ENCODE results near the gene RAB33A. TPM values are rescaled to one million over a fixed set of nuclear protein-coding genes. Genes with fewer than 3 reads are reported as not detected.
A peak's percentile ranks its signal among the peaks of the same experiment; 100 is the strongest.
"Not testable (repeated sequence)": the region's sequence is repeated elsewhere in the genome, so short reads cannot be mapped to it uniquely, and the experiment has no call there.

The RAB33A gene
- total and polyA plus RNA-seq, 2 donors (not counting 1 experiment from before 2014, with no cell fraction given): 2.8 to 18.3 TPM

DNA sequence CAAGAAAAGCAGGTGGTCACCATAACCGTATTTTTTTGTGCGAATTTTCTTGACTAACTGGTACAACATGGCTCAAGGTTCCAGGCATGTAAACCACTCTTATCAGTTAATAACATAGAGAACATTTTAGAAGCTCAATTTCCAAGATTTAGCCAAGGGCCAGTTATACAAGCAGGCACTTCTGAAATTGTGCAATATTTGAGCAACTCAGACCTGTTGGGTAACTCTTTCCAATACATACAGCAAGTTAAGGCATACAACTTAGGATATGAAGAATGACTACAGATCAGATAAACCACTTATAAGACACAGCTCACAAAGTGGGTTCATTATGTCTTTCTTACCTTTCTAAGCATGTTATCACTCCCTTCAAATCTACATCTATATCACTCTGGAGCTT, 53.0 kb downstream of the RAB33A start:
- Histone ChIP-seq H3K4me2 (ENCODE audit: extremely low read depth, insufficient read depth, low read length) (no peak overlapping the region), H3K9me3 (ENCODE audit: control insufficient read depth, insufficient read depth, low read depth, low read length) (no peaks in the 10 kb centered on the region), H3K9ac (ENCODE audit: insufficient read depth, low read length) (no peak overlapping the region), H3K79me2 (ENCODE audit: control insufficient read depth, insufficient read depth, low read length) (no peaks in the 10 kb centered on the region), H2AFZ (ENCODE audit: low read length) (no peak overlapping the region), H3K4me1 (ENCODE audit: control insufficient read depth, extremely low read depth, insufficient read depth, low read length) (no peaks in the 10 kb centered on the region), H3K27me3 (ENCODE audit: control insufficient read depth, insufficient read depth, low read length) (no peaks in the 10 kb centered on the region), H3K4me3 (replicated peaks in 1 of 4; ENCODE audit: control extremely low read depth in 1 of 4, insufficient read depth in 1 of 4, low read depth in 3 of 4, low read length in 4 of 4) (no peak overlapping the region), H3K27ac (ENCODE audit: insufficient read depth, low read length) (no peak overlapping the region), H4K20me1 (ENCODE audit: control insufficient read depth, extremely low read depth, insufficient read depth, low read length) (no peaks in the 10 kb centered on the region), H3K36me3 (ENCODE audit: control insufficient read depth, insufficient read depth, low read length) (no peaks in the 10 kb centered on the region)
- peak in 1 of 2 donors; percentile 24 for DNase-seq (ENCODE audit: low read depth in 2 of 2)
- TF ChIP-seq, protein P1, sequence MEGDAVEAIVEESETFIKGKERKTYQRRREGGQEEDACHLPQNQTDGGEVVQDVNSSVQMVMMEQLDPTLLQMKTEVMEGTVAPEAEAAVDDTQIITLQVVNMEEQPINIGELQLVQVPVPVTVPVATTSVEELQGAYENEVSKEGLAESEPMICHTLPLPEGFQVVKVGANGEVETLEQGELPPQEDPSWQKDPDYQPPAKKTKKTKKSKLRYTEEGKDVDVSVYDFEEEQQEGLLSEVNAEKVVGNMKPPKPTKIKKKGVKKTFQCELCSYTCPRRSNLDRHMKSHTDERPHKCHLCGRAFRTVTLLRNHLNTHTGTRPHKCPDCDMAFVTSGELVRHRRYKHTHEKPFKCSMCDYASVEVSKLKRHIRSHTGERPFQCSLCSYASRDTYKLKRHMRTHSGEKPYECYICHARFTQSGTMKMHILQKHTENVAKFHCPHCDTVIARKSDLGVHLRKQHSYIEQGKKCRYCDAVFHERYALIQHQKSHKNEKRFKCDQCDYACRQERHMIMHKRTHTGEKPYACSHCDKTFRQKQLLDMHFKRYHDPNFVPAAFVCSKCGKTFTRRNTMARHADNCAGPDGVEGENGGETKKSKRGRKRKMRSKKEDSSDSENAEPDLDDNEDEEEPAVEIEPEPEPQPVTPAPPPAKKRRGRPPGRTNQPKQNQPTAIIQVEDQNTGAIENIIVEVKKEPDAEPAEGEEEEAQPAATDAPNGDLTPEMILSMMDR (conservative IDR thresholded peaks at IDR 0.05 in 1 of 2, IDR thresholded peaks at IDR 0.05 in 1 of 2; ENCODE audit: low read depth in 1 of 2, low read length in 2 of 2): no peak
- TF ChIP-seq EZH2 (IDR thresholded peaks at IDR 0.05; ENCODE audit: low read length, missing control alignments): no peak

DNA sequence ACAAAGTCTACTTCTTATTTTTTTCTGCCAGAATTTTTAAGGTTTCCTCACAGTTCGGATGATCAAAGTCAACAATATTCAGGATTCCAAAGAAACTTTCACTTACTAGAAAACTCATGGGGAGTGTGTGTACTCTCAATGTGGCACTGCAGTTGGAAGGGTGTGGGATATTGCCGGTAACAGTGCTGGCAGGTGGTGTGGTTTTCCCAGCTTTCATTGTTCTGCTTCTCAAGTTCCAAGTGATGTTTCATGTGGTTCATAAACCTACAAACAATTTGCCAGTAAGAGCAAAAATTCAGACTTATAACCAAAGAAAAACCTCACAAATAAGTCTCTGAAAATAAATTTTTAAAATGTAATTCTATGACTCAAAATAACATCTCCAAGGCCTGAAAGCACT, 57.1 kb downstream of the RAB33A start:
- no peak overlapping the region for H3K27ac ChIP-seq (ENCODE audit: insufficient read depth, low read length)
- H3K4me3 ChIP-seq (replicated peaks in 1 of 4; ENCODE audit: control extremely low read depth in 1 of 4, insufficient read depth in 1 of 4, low read depth in 3 of 4, low read length in 4 of 4): no peak overlapping the region
- H3K9ac ChIP-seq (ENCODE audit: insufficient read depth, low read length): no peak overlapping the region
- no peak for DNase-seq (ENCODE audit: low read depth in 2 of 2)
- TF ChIP-seq, protein P1 (conservative IDR thresholded peaks at IDR 0.05 in 1 of 2, IDR thresholded peaks at IDR 0.05 in 1 of 2; ENCODE audit: low read depth in 1 of 2, low read length in 2 of 2): no peak
- no peak for TF ChIP-seq EZH2 (IDR thresholded peaks at IDR 0.05; ENCODE audit: low read length, missing control alignments)
- H3K27me3 ChIP-seq (ENCODE audit: control insufficient read depth, insufficient read depth, low read length): no peaks in the 10 kb centered on the region
- H3K9me3 ChIP-seq (ENCODE audit: control insufficient read depth, insufficient read depth, low read depth, low read length): no peaks in the 10 kb centered on the region
- H3K79me2 ChIP-seq (ENCODE audit: control insufficient read depth, insufficient read depth, low read length): no peaks in the 10 kb centered on the region
- H2AFZ ChIP-seq (ENCODE audit: low read length): no peak overlapping the region
- H3K4me2 ChIP-seq (ENCODE audit: extremely low read depth, insufficient read depth, low read length): no peak overlapping the region
- H3K36me3 ChIP-seq (ENCODE audit: control insufficient read depth, insufficient read depth, low read length): no peaks in the 10 kb centered on the region
- H4K20me1 ChIP-seq (ENCODE audit: control insufficient read depth, extremely low read depth, insufficient read depth, low read length): no peaks in the 10 kb centered on the region
- no peaks in the 10 kb centered on the region for H3K4me1 ChIP-seq (ENCODE audit: control insufficient read depth, extremely low read depth, insufficient read depth, low read length)

DNA sequence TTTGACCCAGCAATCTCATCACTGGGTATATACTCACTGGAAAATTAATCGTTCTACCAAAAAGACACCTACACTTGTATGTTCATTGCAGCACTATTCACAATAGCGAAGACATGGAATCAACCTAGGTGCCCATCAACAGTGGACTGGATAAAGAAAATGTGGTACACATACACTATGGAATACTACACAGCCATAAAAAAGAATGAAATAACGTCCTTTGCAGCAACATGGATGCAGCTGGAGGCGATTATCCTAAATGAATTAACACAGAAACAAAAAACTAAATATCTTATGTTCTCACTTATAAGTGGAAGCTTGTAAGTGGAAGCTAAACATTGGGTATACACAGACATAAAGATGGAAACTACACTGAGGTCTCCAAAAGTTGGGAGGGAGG, 59.4 kb downstream of the RAB33A start:
- not testable (repeated sequence) for H3K79me2 ChIP-seq (ENCODE audit: control insufficient read depth, insufficient read depth, low read length); H3K36me3 ChIP-seq (ENCODE audit: control insufficient read depth, insufficient read depth, low read length); DNase-seq (ENCODE audit: low read depth in 2 of 2); H3K9me3 ChIP-seq (ENCODE audit: control insufficient read depth, insufficient read depth, low read depth, low read length); H4K20me1 ChIP-seq (ENCODE audit: control insufficient read depth, extremely low read depth, insufficient read depth, low read length); H3K4me3 ChIP-seq (replicated peaks in 1 of 4; ENCODE audit: control extremely low read depth in 1 of 4, insufficient read depth in 1 of 4, low read depth in 3 of 4, low read length in 4 of 4); H3K27me3 ChIP-seq (ENCODE audit: control insufficient read depth, insufficient read depth, low read length); H2AFZ ChIP-seq (ENCODE audit: low read length); H3K9ac ChIP-seq (ENCODE audit: insufficient read depth, low read length); H3K4me1 ChIP-seq (ENCODE audit: control insufficient read depth, extremely low read depth, insufficient read depth, low read length); H3K4me2 ChIP-seq (ENCODE audit: extremely low read depth, insufficient read depth, low read length); H3K27ac ChIP-seq (ENCODE audit: insufficient read depth, low read length)

Other genes with a start within 250 kb of the RAB33A start
- 1.3 and 2.8 TPM in 2 replicates for gene BCORL1, start 189.3 kb upstream of the RAB33A start, total RNA-seq
- gene BCORL1, start 189.3 kb upstream of the RAB33A start, polyA plus RNA-seq: 1.1 and 1.3 TPM in 2 replicates
- 5.9 and 9.9 TPM in 2 replicates for gene ELF4, start 61.5 kb upstream of the RAB33A start, total RNA-seq
- gene ELF4, start 61.5 kb upstream of the RAB33A start, polyA plus RNA-seq: 13.7 and 17.0 TPM in 2 replicates
- 18.2 and 23.1 TPM in 2 replicates for gene AIFM1, start 6.1 kb upstream of the RAB33A start, total RNA-seq
- 36.1 and 47.1 TPM in 2 replicates for gene AIFM1, start 6.1 kb upstream of the RAB33A start, polyA plus RNA-seq
- 2.3 and 4.1 TPM in 2 replicates for gene ZNF280C, start 96.9 kb downstream of the RAB33A start, total RNA-seq
- 7.6 and 8.7 TPM in 2 replicates for gene ZNF280C, start 96.9 kb downstream of the RAB33A start, polyA plus RNA-seq
- gene SLC25A14, start 168.0 kb downstream of the RAB33A start, total RNA-seq: 8.0 and 11.2 TPM in 2 replicates
- 11.9 and 15.2 TPM in 2 replicates for gene SLC25A14, start 168.0 kb downstream of the RAB33A start, polyA plus RNA-seq
- not detected in 2 replicates for gene GPR119, start 213.7 kb downstream of the RAB33A start, total RNA-seq
- gene GPR119, start 213.7 kb downstream of the RAB33A start, polyA plus RNA-seq: not detected in 2 replicates
- gene RBMX2, start 230.0 kb downstream of the RAB33A start, total RNA-seq: 32.0 and 37.2 TPM in 2 replicates
- gene RBMX2, start 230.0 kb downstream of the RAB33A start, polyA plus RNA-seq: 20.8 and 22.0 TPM in 2 replicates

Measured in fibroblast of lung (primary cell).